ENCODE data around the gene GNAT1. TPM values are rescaled to one million over a fixed set of nuclear protein-coding genes. Genes with fewer than 3 reads are reported as not detected.

GNAT1 gene
- total RNA-seq, 1 experiment from 2014 or later: not detected

DNA sequence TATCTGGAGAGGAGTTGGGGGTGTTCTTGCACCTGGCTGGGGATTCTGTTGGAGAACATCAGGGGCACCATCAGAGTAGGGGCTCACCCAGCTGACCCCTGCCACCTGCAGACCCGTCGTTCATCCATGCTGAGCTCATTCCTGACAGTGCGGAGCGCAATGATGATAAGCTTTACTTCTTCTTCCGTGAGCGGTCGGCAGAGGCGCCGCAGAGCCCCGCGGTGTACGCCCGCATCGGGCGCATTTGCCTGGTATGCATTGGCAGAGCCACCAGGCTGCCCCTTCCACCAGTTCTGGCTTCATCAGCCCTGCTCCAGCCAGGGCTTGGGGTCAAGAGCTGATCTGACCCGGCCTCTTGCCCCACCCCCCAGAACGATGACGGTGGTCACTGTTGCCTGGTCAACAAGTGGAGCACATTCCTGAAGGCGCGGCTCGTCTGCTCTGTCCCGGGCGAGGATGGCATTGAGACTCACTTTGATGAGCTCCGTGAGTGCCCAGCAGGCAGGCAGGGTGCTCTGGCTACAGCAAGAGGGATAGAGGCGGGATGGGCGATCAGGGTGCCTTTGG, 8.8 kb upstream of the GNAT1 start:
- no peak overlapping the region for H3K4me3 Mint-ChIP-seq
- no peak overlapping the region for H4K5ac ChIP-seq (ENCODE audit: insufficient read length, low read depth, low read length)
- no peaks in the 10 kb centered on the region for H4K20me1 ChIP-seq (ENCODE audit: control insufficient read depth, insufficient read depth, insufficient read length)
- no peak overlapping the region for H3K23ac ChIP-seq (ENCODE audit: insufficient read length, low read depth, low read length)
- no peaks in the 10 kb centered on the region for H3K4me1 ChIP-seq (ENCODE audit: insufficient read depth, low read length)
- H3K9ac ChIP-seq (ENCODE audit: extremely low read depth, insufficient read length, low read length): no peak overlapping the region
- H2BK120ac ChIP-seq (ENCODE audit: low read depth, low read length, poor library complexity, severe bottlenecking): no peak overlapping the region
- H3K27ac Mint-ChIP-seq: no peak overlapping the region; a peak in 1 of 7 replicates
- H2BK15ac ChIP-seq (ENCODE audit: low read depth, low read length): no peak overlapping the region
- WGBS (ENCODE audit: extremely low coverage, insufficient read length, low lambda C conversion rate): no CpG with 5 or more reads among the region's 26 CpGs
- H3K4ac ChIP-seq (ENCODE audit: low read depth, low read length): no peak overlapping the region
- no peaks in the 10 kb centered on the region for H3K9me3 Mint-ChIP-seq
- DNase-seq: no peak
- peaks cover 26 to 47% (median 36%) of the 10 kb centered on the region in 3 experiments for H3K36me3 Mint-ChIP-seq (ENCODE audit: insufficient read depth in 1 of 3, low read depth in 3 of 3)
- no peaks in the 10 kb centered on the region for H3K4me1 Mint-ChIP-seq
- no peak overlapping the region for H3K14ac ChIP-seq (ENCODE audit: insufficient read depth, low read length)
- no peak overlapping the region for H2AK5ac ChIP-seq (ENCODE audit: insufficient read length, low read length)
- no peak overlapping the region for H2BK5ac ChIP-seq (ENCODE audit: insufficient read length, low read length)
- H4K8ac ChIP-seq (replicated peaks; ENCODE audit: insufficient read length, low read depth, low read length): no peak overlapping the region
- H3K27ac ChIP-seq (ENCODE audit: insufficient read length, low read depth, low read length): no peak overlapping the region
- no peak overlapping the region for H3T11ph ChIP-seq (ENCODE audit: low read length)
- H3K79me2 ChIP-seq (ENCODE audit: insufficient read depth, low read length): no peaks in the 10 kb centered on the region
- H3K56ac ChIP-seq (ENCODE audit: insufficient read length, low read depth, low read length): no peak overlapping the region
- no peaks in the 10 kb centered on the region for H3K27me3 ChIP-seq (ENCODE audit: insufficient read depth, low read length)
- H3K18ac ChIP-seq (ENCODE audit: insufficient read length, low read depth, low read length): no peak overlapping the region
- H3K4me2 ChIP-seq (ENCODE audit: insufficient read depth, insufficient read length, low read length): no peak overlapping the region
- no peak overlapping the region for H2AFZ ChIP-seq (ENCODE audit: low read length)
- H2BK20ac ChIP-seq (ENCODE audit: low read depth, low read length, poor library complexity, severe bottlenecking): no peak overlapping the region
- H3K23me2 ChIP-seq (ENCODE audit: insufficient read length, low read depth, low read length, poor library complexity, severe bottlenecking): no peaks in the 10 kb centered on the region
- no peaks in the 10 kb centered on the region for H3K27me3 Mint-ChIP-seq (ENCODE audit: low read depth)
- no peak overlapping the region for H2BK12ac ChIP-seq (ENCODE audit: insufficient read length, low read depth, low read length)
- H4K91ac ChIP-seq (ENCODE audit: insufficient read length, low read depth, low read length): no peak overlapping the region
- no peaks in the 10 kb centered on the region for H3K79me1 ChIP-seq (ENCODE audit: insufficient read depth, low read depth, low read length, poor library complexity, severe bottlenecking)
- H3K9me3 ChIP-seq (ENCODE audit: control insufficient read depth, low read depth, low read length): no peaks in the 10 kb centered on the region
- TF ChIP-seq, protein P1, sequence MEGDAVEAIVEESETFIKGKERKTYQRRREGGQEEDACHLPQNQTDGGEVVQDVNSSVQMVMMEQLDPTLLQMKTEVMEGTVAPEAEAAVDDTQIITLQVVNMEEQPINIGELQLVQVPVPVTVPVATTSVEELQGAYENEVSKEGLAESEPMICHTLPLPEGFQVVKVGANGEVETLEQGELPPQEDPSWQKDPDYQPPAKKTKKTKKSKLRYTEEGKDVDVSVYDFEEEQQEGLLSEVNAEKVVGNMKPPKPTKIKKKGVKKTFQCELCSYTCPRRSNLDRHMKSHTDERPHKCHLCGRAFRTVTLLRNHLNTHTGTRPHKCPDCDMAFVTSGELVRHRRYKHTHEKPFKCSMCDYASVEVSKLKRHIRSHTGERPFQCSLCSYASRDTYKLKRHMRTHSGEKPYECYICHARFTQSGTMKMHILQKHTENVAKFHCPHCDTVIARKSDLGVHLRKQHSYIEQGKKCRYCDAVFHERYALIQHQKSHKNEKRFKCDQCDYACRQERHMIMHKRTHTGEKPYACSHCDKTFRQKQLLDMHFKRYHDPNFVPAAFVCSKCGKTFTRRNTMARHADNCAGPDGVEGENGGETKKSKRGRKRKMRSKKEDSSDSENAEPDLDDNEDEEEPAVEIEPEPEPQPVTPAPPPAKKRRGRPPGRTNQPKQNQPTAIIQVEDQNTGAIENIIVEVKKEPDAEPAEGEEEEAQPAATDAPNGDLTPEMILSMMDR (conservative IDR thresholded peaks at IDR 0.05): no peak
